ENCODE data around the gene JAG1.

JAG1 gene

GRCh38 chr20:10641893-10642292, 31.9 kb downstream of the JAG1 start:
- DNase-seq (ENCODE audit: extremely low read depth, low read depth): no peak
- no peak for TF ChIP-seq CTCF (IDR thresholded peaks at IDR 0.05; ENCODE audit: low read depth, low read length)

- DNase-seq (ENCODE audit: extremely low read depth, low read depth): no peak
- no peak for TF ChIP-seq CTCF (IDR thresholded peaks at IDR 0.05; ENCODE audit: low read depth, low read length)
These were observed 32.3 kb downstream of the JAG1 start for GRCh38 chr20:10641467-10641866.

GRCh38 chr20:10640897-10641296, 32.9 kb downstream of the JAG1 start:
- no peak for DNase-seq (ENCODE audit: extremely low read depth, low read depth)
- no peak for TF ChIP-seq CTCF (IDR thresholded peaks at IDR 0.05; ENCODE audit: low read depth, low read length)

- no peak for TF ChIP-seq CTCF (IDR thresholded peaks at IDR 0.05; ENCODE audit: low read depth, low read length)
- no peak for DNase-seq (ENCODE audit: extremely low read depth, low read depth)
These were observed 33.9 kb downstream of the JAG1 start for GRCh38 chr20:10639737-10640556.

GRCh38 chr20:10639077-10639736, 34.6 kb downstream of the JAG1 start:
- no peak for TF ChIP-seq CTCF (IDR thresholded peaks at IDR 0.05; ENCODE audit: low read depth, low read length)
- DNase-seq (ENCODE audit: extremely low read depth, low read depth): no peak

GRCh38 chr20:10637563-10637962, 36.2 kb downstream of the JAG1 start:
- no peak for TF ChIP-seq CTCF (IDR thresholded peaks at IDR 0.05; ENCODE audit: low read depth, low read length)

GRCh38 chr20:10637031-10637559, 36.7 kb downstream of the JAG1 start:
- no peak for DNase-seq (ENCODE audit: extremely low read depth, low read depth)
- no peak for TF ChIP-seq CTCF (IDR thresholded peaks at IDR 0.05; ENCODE audit: low read depth, low read length)

More at GRCh38 chr20:10637563-10637962, 36.2 kb downstream of the JAG1 start:
- DNase-seq (ENCODE audit: extremely low read depth, low read depth): no peak
